Liver (tissue), 3 donors: ENCODE measurements around the gene R3HDM1.

Source experiments
- SP1 ChIP-seq: IDR thresholded peaks from 2 replicates; pipeline ENCODE4 v1.6.1; 2018; ENCODE audit warnings: antibody characterized with exemption, mild to moderate bottlenecking
- TF ChIP-seq, protein P1 (sequence below): fragments of 150-350 bp; IDR thresholded peaks from 2 replicates; pipeline ENCODE4 v1.5.1; 2017; ENCODE audit warnings: improper control_type of control experiment, low read depth, low read length; ENCODE audit not compliant: missing input control
- TF ChIP-seq, protein P2 (sequence below): IDR thresholded peaks from 2 replicates; pipeline ENCODE4 v1.6.1; 2016; ENCODE audit warnings: antibody characterized with exemption, mild to moderate bottlenecking
- TF ChIP-seq, protein P3 (sequence below): IDR thresholded peaks from 2 replicates; pipeline ENCODE4 v1.6.1; 2016; ENCODE audit warnings: antibody characterized with exemption
- donor health status: healthy.
- donor health status: healthy.

DNA sequence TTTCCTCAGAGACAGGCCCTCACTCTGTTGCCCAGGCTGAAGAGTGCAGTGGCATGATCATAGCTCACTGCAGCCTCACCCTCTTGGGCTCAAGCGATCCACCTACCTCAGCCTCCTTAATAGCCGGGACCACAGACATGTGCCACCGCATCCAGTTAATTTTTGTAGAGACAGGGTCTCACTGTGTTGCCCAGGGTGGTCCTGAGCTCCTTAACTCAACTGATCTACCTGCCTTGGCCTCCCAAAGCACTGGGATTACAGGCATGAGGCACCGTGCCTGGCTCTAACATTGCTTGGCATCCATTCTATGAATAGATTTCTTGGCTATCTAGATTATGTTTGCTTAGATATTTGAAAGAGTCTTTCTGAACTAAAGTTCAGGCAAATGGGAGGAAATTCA lies 21.6 kb downstream of the R3HDM1 start:
- TF ChIP-seq, protein P1, sequence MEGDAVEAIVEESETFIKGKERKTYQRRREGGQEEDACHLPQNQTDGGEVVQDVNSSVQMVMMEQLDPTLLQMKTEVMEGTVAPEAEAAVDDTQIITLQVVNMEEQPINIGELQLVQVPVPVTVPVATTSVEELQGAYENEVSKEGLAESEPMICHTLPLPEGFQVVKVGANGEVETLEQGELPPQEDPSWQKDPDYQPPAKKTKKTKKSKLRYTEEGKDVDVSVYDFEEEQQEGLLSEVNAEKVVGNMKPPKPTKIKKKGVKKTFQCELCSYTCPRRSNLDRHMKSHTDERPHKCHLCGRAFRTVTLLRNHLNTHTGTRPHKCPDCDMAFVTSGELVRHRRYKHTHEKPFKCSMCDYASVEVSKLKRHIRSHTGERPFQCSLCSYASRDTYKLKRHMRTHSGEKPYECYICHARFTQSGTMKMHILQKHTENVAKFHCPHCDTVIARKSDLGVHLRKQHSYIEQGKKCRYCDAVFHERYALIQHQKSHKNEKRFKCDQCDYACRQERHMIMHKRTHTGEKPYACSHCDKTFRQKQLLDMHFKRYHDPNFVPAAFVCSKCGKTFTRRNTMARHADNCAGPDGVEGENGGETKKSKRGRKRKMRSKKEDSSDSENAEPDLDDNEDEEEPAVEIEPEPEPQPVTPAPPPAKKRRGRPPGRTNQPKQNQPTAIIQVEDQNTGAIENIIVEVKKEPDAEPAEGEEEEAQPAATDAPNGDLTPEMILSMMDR = no peak
- TF ChIP-seq, protein P2, sequence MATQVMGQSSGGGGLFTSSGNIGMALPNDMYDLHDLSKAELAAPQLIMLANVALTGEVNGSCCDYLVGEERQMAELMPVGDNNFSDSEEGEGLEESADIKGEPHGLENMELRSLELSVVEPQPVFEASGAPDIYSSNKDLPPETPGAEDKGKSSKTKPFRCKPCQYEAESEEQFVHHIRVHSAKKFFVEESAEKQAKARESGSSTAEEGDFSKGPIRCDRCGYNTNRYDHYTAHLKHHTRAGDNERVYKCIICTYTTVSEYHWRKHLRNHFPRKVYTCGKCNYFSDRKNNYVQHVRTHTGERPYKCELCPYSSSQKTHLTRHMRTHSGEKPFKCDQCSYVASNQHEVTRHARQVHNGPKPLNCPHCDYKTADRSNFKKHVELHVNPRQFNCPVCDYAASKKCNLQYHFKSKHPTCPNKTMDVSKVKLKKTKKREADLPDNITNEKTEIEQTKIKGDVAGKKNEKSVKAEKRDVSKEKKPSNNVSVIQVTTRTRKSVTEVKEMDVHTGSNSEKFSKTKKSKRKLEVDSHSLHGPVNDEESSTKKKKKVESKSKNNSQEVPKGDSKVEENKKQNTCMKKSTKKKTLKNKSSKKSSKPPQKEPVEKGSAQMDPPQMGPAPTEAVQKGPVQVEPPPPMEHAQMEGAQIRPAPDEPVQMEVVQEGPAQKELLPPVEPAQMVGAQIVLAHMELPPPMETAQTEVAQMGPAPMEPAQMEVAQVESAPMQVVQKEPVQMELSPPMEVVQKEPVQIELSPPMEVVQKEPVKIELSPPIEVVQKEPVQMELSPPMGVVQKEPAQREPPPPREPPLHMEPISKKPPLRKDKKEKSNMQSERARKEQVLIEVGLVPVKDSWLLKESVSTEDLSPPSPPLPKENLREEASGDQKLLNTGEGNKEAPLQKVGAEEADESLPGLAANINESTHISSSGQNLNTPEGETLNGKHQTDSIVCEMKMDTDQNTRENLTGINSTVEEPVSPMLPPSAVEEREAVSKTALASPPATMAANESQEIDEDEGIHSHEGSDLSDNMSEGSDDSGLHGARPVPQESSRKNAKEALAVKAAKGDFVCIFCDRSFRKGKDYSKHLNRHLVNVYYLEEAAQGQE = no peak
- no peak for TF ChIP-seq SP1
- TF ChIP-seq, protein P3, sequence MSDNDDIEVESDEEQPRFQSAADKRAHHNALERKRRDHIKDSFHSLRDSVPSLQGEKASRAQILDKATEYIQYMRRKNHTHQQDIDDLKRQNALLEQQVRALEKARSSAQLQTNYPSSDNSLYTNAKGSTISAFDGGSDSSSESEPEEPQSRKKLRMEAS = no peak
